T follicular helper cell (primary cell): ENCODE measurements around the gene GIMAP6.
A peak's percentile ranks its signal among the peaks of the same experiment; 100 is the strongest.
"Not testable (repeated sequence)": the region's sequence is repeated elsewhere in the genome, so short reads cannot be mapped to it uniquely, and the experiment has no call there.

Experiments used
- DNase-seq: peaks from one replicate; pipeline ENCODE4 v3.0.0-alpha.2; 2020; ENCODE audit warnings: low read depth
- total RNA-seq, 2 experiments: gene quantifications; one replicate each; lab custom pipeline; 2026; lab: John Stamatoyannopoulos, UW

Gene GIMAP6
- total RNA-seq = 51.7 to 281 reads per million in 2 experiments

- DNase-seq = no peak
Observed at GRCh38 chr7:150631866-150632864, at the start of gene GIMAP6. GIMAP6 (minus strand) TSS chr7:150632385; CDS start chr7:150630142, 2,243 bp downstream.

GRCh38 chr7:150680364-150680763, 48.2 kb upstream of the GIMAP6 start:
- DNase-seq = not testable (repeated sequence)

GRCh38 chr7:150678601-150679000, 46.4 kb upstream of the GIMAP6 start:
- not testable (repeated sequence) for DNase-seq

- DNase-seq = peak; percentile 22
Observed at GRCh38 chr7:150676854-150677253, 44.7 kb upstream of the GIMAP6 start.

GRCh38 chr7:150676276-150676675, 44.1 kb upstream of the GIMAP6 start:
- DNase-seq = not testable (repeated sequence)

- DNase-seq = no peak
Observed at GRCh38 chr7:150675714-150676113, 43.5 kb upstream of the GIMAP6 start.

GRCh38 chr7:150671798-150672585, 39.8 kb upstream of the GIMAP6 start:
- not testable (repeated sequence) for DNase-seq

GRCh38 chr7:150668977-150669376, 36.8 kb upstream of the GIMAP6 start:
- no peak for DNase-seq

- peak; percentile 27 for DNase-seq
Observed at GRCh38 chr7:150668472-150668911, 36.3 kb upstream of the GIMAP6 start.

- no peak for DNase-seq
Observed at GRCh38 chr7:150666412-150666811, 34.2 kb upstream of the GIMAP6 start.

GRCh38 chr7:150665896-150666295, 33.7 kb upstream of the GIMAP6 start:
- DNase-seq = no peak

GRCh38 chr7:150665089-150665748, 33.0 kb upstream of the GIMAP6 start:
- peak; percentile 25 for DNase-seq

GRCh38 chr7:150663802-150664494, 31.8 kb upstream of the GIMAP6 start:
- no peak for DNase-seq

- not testable (repeated sequence) for DNase-seq
Observed at GRCh38 chr7:150662821-150663220, 30.6 kb upstream of the GIMAP6 start.

GRCh38 chr7:150660939-150661613, 28.9 kb upstream of the GIMAP6 start:
- no peak for DNase-seq

- DNase-seq = peak; percentile 18
Observed at GRCh38 chr7:150657526-150657925, 25.3 kb upstream of the GIMAP6 start.

GRCh38 chr7:150656047-150656446, 23.9 kb upstream of the GIMAP6 start:
- DNase-seq = no peak

GRCh38 chr7:150654692-150655091, 22.5 kb upstream of the GIMAP6 start:
- no peak for DNase-seq

- no peak for DNase-seq
Observed at GRCh38 chr7:150649080-150649385, 16.8 kb upstream of the GIMAP6 start.

- DNase-seq = no peak
Observed at GRCh38 chr7:150648353-150649079, 16.3 kb upstream of the GIMAP6 start.
